ENCODE results near the gene ELP6. TPM values are rescaled to one million over a fixed set of nuclear protein-coding genes. Genes with fewer than 3 reads are reported as not detected.
"Not testable (repeated sequence)": the region's sequence is repeated elsewhere in the genome, so short reads cannot be mapped to it uniquely, and the experiment has no call there.

Gene ELP6
- total and polyA plus RNA-seq, 3 experiments from 2014 or later, result 33.8 to 47.1 (median 45.7) TPM

- H3K4me3 ChIP-seq (ENCODE audit: low read length), result peak overlapping the region; percentile 65
- H3K27ac Mint-ChIP-seq, result peak overlapping the region; percentile 76 to 98 (median 93)
- peaks cover 0 to 5% (median 2%) of the 10 kb centered on the region in 3 donors for H3K36me3 Mint-ChIP-seq
- peak overlapping the region; percentile 87 for H3K27ac ChIP-seq (ENCODE audit: low read depth, low read length)
- peaks cover 32 to 55% (median 42%) of the 10 kb centered on the region in 3 donors for H3K4me1 Mint-ChIP-seq
- ChIA-PET CTCF (interaction anchor here (1.2 to 4.9 kb wide), 5 partner anchors 43 to 350 kb away, joined by 4 to 43 read pairs (median 5); no protein-coding TSS in a partner anchor), POLR2A (interaction anchor here (0.6 to 1.0 kb wide), 3 partner anchors 53 to 1554 kb away, joined by 3 to 4 read pairs (median 3); no protein-coding TSS in a partner anchor)
- no peak for DNase-seq
- no peaks in the 10 kb centered on the region for H3K27me3 ChIP-seq (ENCODE audit: insufficient read depth, low read length, poor library complexity, severe bottlenecking)
- peaks cover 33% of the 10 kb centered on the region for H3K4me1 ChIP-seq (ENCODE audit: insufficient read depth, low read length)
- H3K9me3 ChIP-seq (ENCODE audit: low read length), result no peaks in the 10 kb centered on the region
- H3K4me3 Mint-ChIP-seq, result peak overlapping the region; percentile 85 to 96 (median 91)
- H3K27me3 Mint-ChIP-seq, result no peaks in the 10 kb centered on the region
- no peaks in the 10 kb centered on the region for H3K9me3 Mint-ChIP-seq
- H3K36me3 ChIP-seq (ENCODE audit: insufficient read depth, low read length), result no peaks in the 10 kb centered on the region
These were observed 38.4 kb downstream of the ELP6 start for GRCh38 chr3:47475029-47475569.

- Mint-ChIP-seq H3K9me3 (no peaks in the 10 kb centered on the region), H3K27ac (peak overlapping the region; percentile 21 to 85 (median 72)), H3K27me3 (no peaks in the 10 kb centered on the region), H3K4me1 (peaks cover 33 to 60% (median 49%) of the 10 kb centered on the region in 3 donors), H3K4me3 (peak overlapping the region; percentile 64 to 84 (median 73)), H3K36me3 (peaks cover 0 to 8% (median 3%) of the 10 kb centered on the region in 3 donors)
- H3K4me3 ChIP-seq (ENCODE audit: low read length), result no peak overlapping the region
- H3K27me3 ChIP-seq (ENCODE audit: insufficient read depth, low read length, poor library complexity, severe bottlenecking), result no peaks in the 10 kb centered on the region
- peaks cover 33% of the 10 kb centered on the region for H3K4me1 ChIP-seq (ENCODE audit: insufficient read depth, low read length)
- ChIA-PET POLR2A (no interaction called here), CTCF (interaction anchor here (1.4 kb wide), 1 partner anchor 52 kb away, joined by 5 read pairs; no protein-coding TSS in a partner anchor)
- DNase-seq, result no peak
- H3K9me3 ChIP-seq (ENCODE audit: low read length), result no peaks in the 10 kb centered on the region
- no peak overlapping the region for H3K27ac ChIP-seq (ENCODE audit: low read depth, low read length)
- H3K36me3 ChIP-seq (ENCODE audit: insufficient read depth, low read length), result no peaks in the 10 kb centered on the region
These were observed 40.1 kb downstream of the ELP6 start for GRCh38 chr3:47473391-47473790.

GRCh38 chr3:47469616-47470015, 43.9 kb downstream of the ELP6 start:
- H3K27ac Mint-ChIP-seq, result peak overlapping the region in 2 of 8 donors; percentile 9 to 71
- Histone ChIP-seq H3K4me3 (ENCODE audit: low read length) (no peak overlapping the region), H3K9me3 (ENCODE audit: low read length) (no peaks in the 10 kb centered on the region), H3K36me3 (ENCODE audit: insufficient read depth, low read length) (no peaks in the 10 kb centered on the region), H3K4me1 (ENCODE audit: insufficient read depth, low read length) (peaks cover 18% of the 10 kb centered on the region), H3K27ac (ENCODE audit: low read depth, low read length) (no peak overlapping the region), H3K27me3 (ENCODE audit: insufficient read depth, low read length, poor library complexity, severe bottlenecking) (no peaks in the 10 kb centered on the region)
- no peaks in the 10 kb centered on the region for H3K9me3 Mint-ChIP-seq
- peaks cover 29 to 66% (median 56%) of the 10 kb centered on the region in 3 donors for H3K4me1 Mint-ChIP-seq
- peaks cover 14 to 18% (median 16%) of the 10 kb centered on the region in 3 donors for H3K36me3 Mint-ChIP-seq
- DNase-seq, result no peak
- no peak overlapping the region for H3K4me3 Mint-ChIP-seq
- no peaks in the 10 kb centered on the region for H3K27me3 Mint-ChIP-seq
- POLR2A ChIA-PET, result no interaction called here
- CTCF ChIA-PET, result no interaction called here

GRCh38 chr3:47468315-47468714, 45.2 kb downstream of the ELP6 start:
- H3K9me3 ChIP-seq (ENCODE audit: low read length); H3K27ac Mint-ChIP-seq; POLR2A ChIA-PET; H3K4me3 Mint-ChIP-seq; H3K27ac ChIP-seq (ENCODE audit: low read depth, low read length); H3K9me3 Mint-ChIP-seq; H3K36me3 ChIP-seq (ENCODE audit: insufficient read depth, low read length); H3K4me3 ChIP-seq (ENCODE audit: low read length); H3K4me1 ChIP-seq (ENCODE audit: insufficient read depth, low read length); H3K27me3 Mint-ChIP-seq; H3K27me3 ChIP-seq (ENCODE audit: insufficient read depth, low read length, poor library complexity, severe bottlenecking); CTCF ChIA-PET; DNase-seq: not testable (repeated sequence)
- H3K36me3 Mint-ChIP-seq, result peaks cover 14 to 22% (median 19%) of the 10 kb centered on the region in 3 donors
- H3K4me1 Mint-ChIP-seq, result peaks cover 23 to 60% (median 50%) of the 10 kb centered on the region in 3 donors

- CTCF ChIA-PET, result interaction anchor here (1.4 kb wide), 1 partner anchor 42 kb away, joined by 3 read pairs; no protein-coding TSS in a partner anchor
- Mint-ChIP-seq H3K27ac (peak overlapping the region in 1 of 8 donors; percentile 35), H3K36me3 (peaks cover 13 to 29% (median 26%) of the 10 kb centered on the region in 3 donors)
These were observed 48.9 kb downstream of the ELP6 start for GRCh38 chr3:47464588-47464987.

GRCh38 chr3:47459534-47460085, 53.9 kb downstream of the ELP6 start:
- CTCF ChIA-PET; H3K4me3 ChIP-seq (ENCODE audit: low read length); H3K27ac Mint-ChIP-seq; DNase-seq; H3K27me3 Mint-ChIP-seq; H3K27me3 ChIP-seq (ENCODE audit: insufficient read depth, low read length, poor library complexity, severe bottlenecking); H3K4me1 ChIP-seq (ENCODE audit: insufficient read depth, low read length); H3K27ac ChIP-seq (ENCODE audit: low read depth, low read length); H3K9me3 ChIP-seq (ENCODE audit: low read length); H3K36me3 ChIP-seq (ENCODE audit: insufficient read depth, low read length); POLR2A ChIA-PET; H3K4me3 Mint-ChIP-seq: not testable (repeated sequence)
- H3K36me3 Mint-ChIP-seq, result peaks cover 6 to 20% (median 16%) of the 10 kb centered on the region in 3 donors
- peaks cover 24 to 51% (median 38%) of the 10 kb centered on the region in 3 donors for H3K4me1 Mint-ChIP-seq
- peaks cover 4 to 10% (median 5%) of the 10 kb centered on the region in 5 donors for H3K9me3 Mint-ChIP-seq

More at GRCh38 chr3:47464588-47464987, 48.9 kb downstream of the ELP6 start:
- POLR2A ChIA-PET, result no interaction called here
- no peak for DNase-seq
- no peaks in the 10 kb centered on the region for H3K9me3 ChIP-seq (ENCODE audit: low read length)
- H3K4me1 ChIP-seq (ENCODE audit: insufficient read depth, low read length), result no peaks in the 10 kb centered on the region
- no peak overlapping the region for H3K4me3 ChIP-seq (ENCODE audit: low read length)
- Mint-ChIP-seq H3K9me3 (peaks cover under 1 to 5% (median 4%) of the 10 kb centered on the region in 5 donors), H3K4me3 (no peak overlapping the region), H3K27me3 (no peaks in the 10 kb centered on the region), H3K4me1 (peaks cover 25 to 59% (median 36%) of the 10 kb centered on the region in 3 donors)
- H3K36me3 ChIP-seq (ENCODE audit: insufficient read depth, low read length), result no peaks in the 10 kb centered on the region
- no peak overlapping the region for H3K27ac ChIP-seq (ENCODE audit: low read depth, low read length)
- no peaks in the 10 kb centered on the region for H3K27me3 ChIP-seq (ENCODE audit: insufficient read depth, low read length, poor library complexity, severe bottlenecking)

GRCh38 chr3:47456984-47457383, 56.5 kb downstream of the ELP6 start:
- Mint-ChIP-seq H3K36me3 (peaks cover 8 to 15% (median 13%) of the 10 kb centered on the region in 3 donors), H3K27ac (peak overlapping the region in 3 of 8 donors; percentile 32 to 57 (median 42)), H3K27me3 (no peaks in the 10 kb centered on the region), H3K4me3 (no peak overlapping the region), H3K9me3 (peaks cover 4 to 10% (median 5%) of the 10 kb centered on the region in 5 donors), H3K4me1 (peaks cover 26 to 55% (median 44%) of the 10 kb centered on the region in 3 donors)
- Histone ChIP-seq H3K4me1 (ENCODE audit: insufficient read depth, low read length) (no peaks in the 10 kb centered on the region), H3K36me3 (ENCODE audit: insufficient read depth, low read length) (no peaks in the 10 kb centered on the region), H3K9me3 (ENCODE audit: low read length) (no peaks in the 10 kb centered on the region), H3K4me3 (ENCODE audit: low read length) (no peak overlapping the region), H3K27ac (ENCODE audit: low read depth, low read length) (no peak overlapping the region), H3K27me3 (ENCODE audit: insufficient read depth, low read length, poor library complexity, severe bottlenecking) (no peaks in the 10 kb centered on the region)
- no peak for DNase-seq
- CTCF ChIA-PET, result interaction anchor here (1.0 to 1.1 kb wide), 2 partner anchors 24 to 36 kb away, joined by 3 read pairs; no protein-coding TSS in a partner anchor
- POLR2A ChIA-PET, result no interaction called here

GRCh38 chr3:47455806-47456452, 57.6 kb downstream of the ELP6 start:
- Histone ChIP-seq H3K9me3 (ENCODE audit: low read length) (no peaks in the 10 kb centered on the region), H3K36me3 (ENCODE audit: insufficient read depth, low read length) (no peaks in the 10 kb centered on the region), H3K4me1 (ENCODE audit: insufficient read depth, low read length) (no peaks in the 10 kb centered on the region), H3K4me3 (ENCODE audit: low read length) (no peak overlapping the region), H3K27ac (ENCODE audit: low read depth, low read length) (no peak overlapping the region), H3K27me3 (ENCODE audit: insufficient read depth, low read length, poor library complexity, severe bottlenecking) (no peaks in the 10 kb centered on the region)
- ChIA-PET CTCF (no interaction called here), POLR2A (no interaction called here)
- Mint-ChIP-seq H3K36me3 (peaks cover 7 to 11% (median 10%) of the 10 kb centered on the region in 3 donors), H3K4me3 (no peak overlapping the region), H3K9me3 (peaks cover 4 to 10% (median 5%) of the 10 kb centered on the region in 5 donors), H3K27ac (peak overlapping the region in 2 of 8 donors; percentile 1 to 61), H3K27me3 (no peaks in the 10 kb centered on the region), H3K4me1 (peaks cover 26 to 50% (median 47%) of the 10 kb centered on the region in 3 donors)
- DNase-seq, result no peak

Measured in CD8-positive, alpha-beta memory T cell (primary cell).